Activated CD8-positive, alpha-beta memory T cell treated with anti-CD3 and anti-CD28 coated beads for 48 hours (primary cell): ENCODE results near the gene FASN.
A peak's percentile ranks its signal among the peaks of the same experiment; 100 is the strongest.

Experiments used
- DNase-seq, 3 experiments: peaks; one replicate each; pipeline ENCODE4 v3.0.0-alpha.2; 2020; ENCODE audit warnings: low read depth in 2 of 3, low spot score in 2 of 3

FASN gene

GRCh38 chr17:82059272-82060000 is 38.6 kb downstream of the FASN start:
- DNase-seq, result no peak

GRCh38 chr17:82058855-82059249 is 39.2 kb downstream of the FASN start:
- no peak for DNase-seq

DNA sequence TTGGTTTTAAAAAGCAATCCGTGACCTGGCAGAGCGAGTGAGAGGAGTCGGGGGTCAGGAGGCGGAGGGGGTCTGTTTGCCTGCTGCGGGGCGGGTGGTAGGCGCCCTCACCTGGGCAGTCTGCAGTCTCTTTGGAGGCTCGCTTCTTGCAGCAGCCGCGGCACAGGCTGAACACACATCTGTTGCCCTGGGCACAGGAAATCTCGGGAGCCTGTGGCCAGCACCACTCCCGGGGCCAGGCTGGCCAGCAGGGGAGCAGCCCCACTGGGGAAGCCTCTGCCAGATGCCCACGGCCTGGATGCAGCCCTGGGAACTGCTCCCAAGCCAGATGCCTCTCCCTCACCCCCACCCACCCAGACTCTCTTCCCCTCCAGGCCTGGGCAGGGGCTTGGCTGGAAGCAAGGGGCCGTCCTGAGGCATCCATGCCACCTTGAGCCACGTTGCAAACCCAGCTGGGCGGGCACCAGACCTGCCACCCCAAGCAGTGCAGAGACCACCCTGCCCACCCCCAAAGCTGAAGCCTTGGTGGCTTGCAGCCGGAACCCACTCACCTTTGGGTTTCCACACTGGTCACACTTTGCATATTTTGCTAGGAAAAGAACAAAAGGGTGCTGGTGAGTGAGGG is 39.7 kb downstream of the FASN start:
- no peak for DNase-seq

GRCh38 chr17:82056729-82057621 is 41.1 kb downstream of the FASN start:
- DNase-seq, result no peak

DNA sequence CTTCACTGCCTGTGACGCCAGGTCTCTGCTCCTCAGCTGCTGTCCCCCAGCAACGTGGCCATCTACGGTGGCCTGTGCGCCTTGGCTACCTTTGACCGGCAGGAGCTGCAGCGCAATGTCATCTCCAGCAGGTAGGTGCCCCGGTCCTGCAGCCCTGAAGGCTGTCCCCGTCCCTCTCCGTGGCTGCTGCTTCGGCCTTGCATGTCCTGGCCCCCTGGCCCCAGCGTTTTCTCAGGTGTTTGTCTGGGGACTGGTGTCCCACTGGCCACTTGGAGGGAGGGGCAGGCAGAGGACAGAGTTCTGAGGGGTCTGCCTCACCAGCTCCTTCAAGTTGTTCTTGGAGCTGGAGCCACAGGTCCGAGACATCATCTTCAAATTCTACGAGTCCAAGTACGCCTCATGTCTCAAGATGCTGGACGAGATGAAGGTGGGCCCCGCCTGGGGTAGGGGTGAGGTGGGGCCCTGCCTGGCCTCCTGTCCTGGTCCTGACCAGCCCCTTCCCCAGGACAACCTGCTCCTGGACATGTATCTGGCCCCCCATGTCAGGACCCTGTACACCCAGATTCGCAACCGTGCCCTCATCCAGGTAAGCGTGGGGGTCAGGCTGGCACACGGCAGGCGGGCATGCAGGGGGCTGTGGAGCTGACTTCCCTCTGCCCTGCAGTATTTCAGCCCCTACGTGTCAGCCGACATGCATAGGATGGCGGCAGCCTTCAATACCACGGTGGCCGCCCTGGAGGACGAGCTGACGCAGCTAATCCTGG is 41.9 kb downstream of the FASN start:
- no peak for DNase-seq

DNA sequence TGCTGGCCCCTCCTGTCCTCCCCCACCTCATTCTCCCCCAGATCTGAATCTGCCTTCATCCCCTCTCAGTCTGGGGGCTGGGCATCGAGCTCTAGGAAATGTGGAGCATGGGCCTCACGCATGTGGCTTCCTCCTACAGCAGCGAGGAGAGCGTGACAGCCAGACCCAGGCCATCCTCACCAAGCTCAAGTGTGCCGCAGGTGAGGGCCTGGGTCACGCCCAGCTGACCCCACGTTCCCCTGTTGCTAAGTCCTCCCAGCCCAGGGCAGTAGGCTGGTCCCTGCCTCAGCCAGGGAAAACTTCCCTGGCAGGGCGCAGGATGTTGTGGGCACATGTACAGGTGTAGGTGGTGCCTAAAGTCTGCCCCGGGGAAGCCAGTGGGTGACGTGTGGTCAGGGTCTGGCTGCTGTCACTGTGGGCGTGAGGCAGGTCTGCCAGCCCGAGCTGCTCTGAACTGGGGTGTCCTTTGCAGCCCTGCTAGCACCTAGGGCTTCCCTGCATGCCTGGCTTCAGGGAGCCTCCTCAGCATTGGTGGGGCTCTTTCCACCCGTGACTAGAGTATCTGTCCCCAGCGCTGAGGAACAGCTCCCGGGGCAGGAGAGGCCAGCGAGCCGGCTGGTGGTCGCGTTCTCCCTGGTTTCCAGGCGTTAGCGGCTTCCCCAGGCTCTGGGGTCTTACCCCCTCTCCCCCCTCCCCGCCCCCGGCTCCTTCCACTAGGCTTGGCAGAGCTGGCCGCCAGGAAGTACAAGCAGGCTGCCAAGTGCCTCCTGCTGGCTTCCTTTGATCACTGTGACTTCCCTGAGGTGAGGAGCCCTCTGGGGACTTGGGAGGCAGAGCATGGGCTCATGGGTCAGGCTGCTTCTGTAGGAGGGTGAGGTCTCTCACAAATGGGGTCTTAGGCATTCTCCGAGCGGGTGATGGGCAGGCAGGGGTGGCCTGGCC is 42.7 kb downstream of the FASN start:
- no peak for DNase-seq

DNA sequence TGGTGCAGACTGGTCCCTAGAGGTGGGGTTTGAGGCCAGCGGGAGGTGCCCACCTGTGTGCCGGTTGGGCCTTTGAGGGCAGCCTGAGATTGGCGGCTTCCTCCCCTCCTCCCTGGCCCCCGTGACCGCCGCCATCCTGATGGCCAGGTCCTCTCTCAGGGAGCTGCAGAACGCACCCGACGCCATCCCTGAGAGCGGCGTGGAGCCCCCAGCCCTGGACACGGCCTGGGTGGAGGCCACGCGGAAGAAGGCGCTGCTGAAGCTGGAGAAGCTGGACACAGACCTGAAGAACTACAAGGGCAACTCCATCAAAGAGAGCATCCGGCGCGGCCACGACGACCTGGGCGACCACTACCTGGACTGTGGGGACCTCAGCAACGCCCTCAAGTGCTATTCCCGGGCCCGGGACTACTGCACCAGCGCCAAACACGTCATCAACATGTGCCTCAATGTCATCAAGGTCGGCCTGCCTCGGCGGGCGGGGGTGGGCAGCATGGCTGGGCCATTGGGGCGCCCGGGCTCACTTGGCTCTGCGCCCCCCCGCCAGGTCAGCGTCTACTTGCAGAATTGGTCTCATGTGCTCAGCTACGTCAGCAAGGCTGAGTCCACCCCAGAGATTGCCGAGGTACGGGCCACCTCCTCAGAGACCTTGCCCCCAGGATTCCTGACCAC is 43.5 kb downstream of the FASN start:
- DNase-seq, result no peak

- no peak for DNase-seq
Measured at GRCh38 chr17:82053556-82054263, 44.3 kb downstream of the FASN start.

GRCh38 chr17:82053130-82053529 is 44.9 kb downstream of the FASN start:
- no peak for DNase-seq

DNA sequence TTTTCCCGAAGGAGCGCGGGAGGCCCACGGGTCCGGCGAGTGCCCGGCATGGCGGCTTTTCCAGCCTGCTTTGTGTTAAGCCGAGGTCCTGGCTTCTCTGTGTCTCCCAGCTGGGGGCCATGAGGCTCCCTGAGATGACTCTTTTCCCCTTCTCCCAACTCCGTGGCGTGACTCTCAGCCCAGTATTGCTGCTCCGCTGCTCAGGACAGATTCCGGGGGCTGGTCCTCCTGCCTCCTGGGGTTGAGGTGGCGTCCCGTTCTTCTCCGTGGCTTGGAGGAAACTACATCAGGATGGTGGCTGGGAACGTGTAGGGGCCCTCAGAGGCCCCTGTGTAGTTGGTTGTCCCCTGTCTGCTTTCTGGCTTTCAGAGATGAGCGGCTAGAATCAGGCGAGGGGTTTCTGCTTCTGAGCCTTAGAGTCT is 45.4 kb downstream of the FASN start:
- no peak for DNase-seq

- peak; percentile 61 to 72 (median 71) for DNase-seq
Measured at GRCh38 chr17:82051776-82052637, 46.0 kb downstream of the FASN start, which contains the start of the genes GPS1 and RFNG. Gene GPS1 (plus strand): TSS chr17:82051898. CDS start chr17:82051932, 34 bp downstream. Gene RFNG (minus strand): TSS chr17:82051811. CDS start chr17:82051766, 45 bp downstream.

- DNase-seq, result no peak
Measured at GRCh38 chr17:82050761-82051641, 47.0 kb downstream of the FASN start.

DNA sequence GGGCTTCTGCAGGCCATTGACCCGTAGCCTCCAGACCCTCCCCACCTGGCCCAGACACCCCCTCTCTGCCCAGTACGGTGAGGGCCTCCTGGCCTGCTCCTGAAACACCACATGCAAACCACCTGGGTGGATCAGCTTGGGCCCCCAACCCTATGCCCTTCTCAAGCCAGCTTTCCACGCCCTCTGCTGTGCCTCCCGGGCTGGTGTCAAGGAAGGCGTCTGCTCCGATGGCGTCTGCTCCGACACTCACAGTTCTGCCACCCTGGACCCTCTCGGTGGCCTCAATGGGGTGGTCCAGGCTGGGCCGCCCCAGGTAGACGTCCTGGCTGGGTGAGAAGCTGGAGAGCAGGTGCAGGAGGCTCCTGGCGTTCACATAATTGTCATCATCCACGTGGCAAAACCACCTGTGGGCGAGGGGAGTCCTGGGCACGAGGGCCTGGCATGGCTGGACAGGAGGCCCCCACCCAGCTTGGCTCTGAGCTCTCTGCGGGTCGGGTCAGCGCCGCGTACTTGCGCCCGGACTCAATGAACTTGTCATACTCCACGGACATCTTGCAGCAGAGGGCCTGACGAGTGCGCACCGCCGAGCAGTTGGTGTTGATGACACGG is 47.8 kb downstream of the FASN start:
- DNase-seq, result no peak

- DNase-seq, result no peak
Measured at GRCh38 chr17:82049521-82049971, 48.5 kb downstream of the FASN start.

DNA sequence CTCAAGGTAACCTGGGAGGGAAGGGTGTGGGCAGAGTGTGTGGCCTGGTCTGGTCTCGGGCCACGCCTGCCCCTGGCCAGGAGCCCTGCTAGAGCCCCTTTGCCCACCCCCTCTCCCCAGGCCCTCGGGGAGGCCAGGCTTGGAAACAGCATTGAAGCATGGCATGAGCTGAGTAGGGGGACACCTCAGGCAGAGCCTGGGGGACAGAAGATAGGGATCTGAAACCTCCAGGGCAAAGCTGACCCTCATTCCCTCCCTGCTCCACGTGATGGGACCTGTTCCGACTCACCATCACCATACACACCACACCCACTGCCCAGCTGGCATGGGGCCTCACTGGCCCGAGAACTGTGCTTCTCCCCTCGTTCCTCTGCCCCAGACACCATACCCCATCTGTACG is 48.9 kb downstream of the FASN start:
- DNase-seq, result no peak

GRCh38 chr17:82048571-82048971 is 49.5 kb downstream of the FASN start:
- no peak for DNase-seq
